GM21367 (cell line): ENCODE results near the gene RELT.

ENCODE experiments used
- ATAC-seq: cut with Tn5 transposase; IDR thresholded peaks from one replicate; pipeline ENCODE4 v1.9.1; 2021; ENCODE audit not compliant: unreplicated experiment

Gene RELT

DNA sequence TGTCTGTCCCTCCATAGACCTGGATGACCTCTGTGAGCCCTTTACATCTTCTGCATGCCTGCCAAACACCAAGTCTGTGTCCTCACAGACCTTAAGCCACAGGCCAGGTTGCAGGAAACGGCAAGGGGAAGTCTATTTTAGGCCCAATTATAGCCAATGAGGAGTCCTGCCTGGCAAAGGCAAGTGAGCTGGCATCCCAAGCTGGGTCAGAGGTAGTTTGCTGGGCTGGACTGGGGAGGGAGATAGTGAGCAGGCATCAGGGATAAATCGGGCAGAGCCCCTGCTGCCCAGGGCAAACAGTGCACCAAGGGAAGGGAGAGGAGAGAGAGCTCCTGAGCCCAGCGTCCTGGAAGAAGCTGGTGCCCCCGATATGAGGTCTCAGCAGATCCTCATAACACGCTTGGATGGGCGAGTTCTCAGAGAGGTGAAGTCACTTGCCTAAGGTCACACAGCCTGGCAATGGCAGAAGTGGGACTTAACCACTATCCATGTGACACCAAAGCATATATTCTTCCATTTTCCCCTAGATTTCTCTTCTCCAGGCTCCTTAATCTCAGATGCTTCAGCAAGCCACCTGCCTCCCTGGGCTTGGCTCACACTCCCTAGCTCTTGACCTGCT is 3.7 kb upstream of the RELT start:
- ATAC-seq, result no peak

DNA sequence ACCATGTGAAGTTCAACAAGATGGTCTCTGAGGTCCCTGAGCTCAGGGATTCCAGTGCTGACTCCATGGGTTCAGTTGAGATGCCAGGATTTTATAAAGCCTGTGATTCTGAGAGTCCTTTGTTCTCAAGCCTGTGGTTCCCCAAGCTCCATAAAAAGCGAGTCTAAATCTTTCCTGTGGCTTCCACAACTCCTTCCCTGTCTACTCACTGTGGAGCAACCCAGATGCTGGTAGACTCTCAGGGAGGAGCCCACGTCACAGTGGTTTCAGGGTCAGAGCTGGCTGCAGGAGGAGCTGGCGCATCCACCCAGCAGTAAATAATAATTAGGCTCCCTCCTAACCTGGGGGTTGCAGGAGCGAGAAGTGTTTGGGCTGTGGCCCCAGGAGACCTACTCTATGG is 2.0 kb upstream of the RELT start:
- no peak for ATAC-seq

DNA sequence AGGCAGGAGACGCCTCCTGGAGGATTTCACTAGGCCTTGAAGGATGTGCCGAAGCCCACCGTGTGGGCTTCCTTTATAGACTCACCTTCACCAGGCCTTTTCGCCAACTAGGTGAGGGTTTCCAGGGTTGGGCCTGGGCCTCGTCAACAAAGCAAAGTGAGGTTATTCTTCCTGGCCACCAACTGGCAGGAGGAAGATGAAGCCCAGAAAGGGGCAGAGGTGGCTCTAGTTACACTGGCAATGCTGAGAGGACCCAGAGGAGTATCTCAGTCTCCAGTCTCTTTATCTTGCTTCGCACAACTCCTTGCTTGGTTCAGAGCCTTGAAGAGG is 404 bp upstream of the RELT start:
- ATAC-seq, result no peak

DNA sequence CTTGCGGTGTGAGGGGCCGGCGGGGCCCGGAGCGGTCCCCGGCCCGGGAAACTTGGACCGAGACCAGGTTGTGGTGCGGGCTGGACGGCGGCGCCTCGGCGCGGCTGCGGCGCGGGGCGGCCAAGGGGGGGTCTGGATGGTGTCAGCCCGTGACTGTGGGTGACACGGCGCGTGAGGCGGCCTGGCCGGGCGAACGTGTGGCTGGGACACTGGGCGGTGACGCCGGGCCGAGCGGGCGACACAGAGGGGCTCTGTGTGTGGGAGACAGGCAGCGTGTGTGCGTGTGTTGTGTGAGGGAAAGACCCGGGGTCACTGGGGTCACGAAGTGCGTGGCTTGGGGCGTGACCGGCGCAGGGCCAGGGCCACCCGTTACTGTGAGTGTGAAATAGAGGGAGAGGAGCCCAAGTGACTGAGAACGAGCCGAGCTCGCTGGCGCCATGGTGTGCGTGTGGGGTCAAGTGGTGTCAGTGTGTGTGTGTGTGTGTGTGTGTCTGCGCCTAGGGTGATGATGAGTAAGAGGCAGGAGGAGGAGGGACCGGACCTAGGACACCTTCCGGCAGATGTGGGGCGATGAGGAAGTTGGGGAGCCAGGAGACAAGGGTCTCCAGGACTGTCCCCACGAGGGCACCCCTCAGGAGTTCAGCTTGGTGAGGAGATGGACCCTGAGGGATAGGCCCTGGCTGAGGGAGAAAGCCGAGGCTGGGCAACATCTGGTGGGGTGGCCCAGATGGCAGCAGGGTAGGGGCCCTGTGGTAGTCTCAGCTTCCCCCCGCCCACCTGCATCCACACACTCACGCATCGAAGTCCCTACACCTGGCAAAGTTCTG is 817 bp downstream of the RELT start:
- ATAC-seq, result no peak

DNA sequence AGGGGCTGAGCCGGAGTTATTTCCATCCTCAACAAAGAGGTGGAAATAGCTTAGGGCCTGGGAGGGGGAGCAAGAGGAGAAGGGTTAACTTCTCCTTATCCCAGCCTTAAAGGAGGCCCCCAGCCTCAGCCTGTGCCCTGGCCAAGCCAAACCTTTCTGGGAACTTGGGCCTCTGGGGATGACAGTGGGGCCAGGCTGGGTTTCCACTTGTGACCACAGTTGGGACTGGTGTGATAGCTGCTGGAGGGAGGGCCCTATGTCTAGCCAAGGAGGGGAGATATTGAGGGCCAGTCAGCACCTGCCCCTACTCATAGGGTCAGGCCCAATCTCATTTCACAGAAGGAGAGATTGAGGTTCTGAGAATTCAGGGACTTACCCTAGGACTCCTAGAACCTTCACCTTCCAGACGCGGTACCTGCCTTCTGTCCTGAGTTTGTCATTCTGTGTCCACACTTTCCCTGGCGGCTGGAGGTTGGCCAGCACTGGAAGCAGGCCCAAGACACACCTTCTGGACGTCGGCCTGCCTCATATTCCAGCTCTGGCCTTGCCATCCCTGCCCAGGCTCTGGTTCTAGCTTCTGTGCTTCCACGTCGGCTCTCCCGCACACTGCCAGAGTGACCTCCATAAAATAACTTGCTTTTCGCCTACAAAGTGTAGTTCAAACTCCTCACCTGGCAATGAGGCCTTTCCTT is 3.1 kb downstream of the RELT start:
- ATAC-seq, result no peak

DNA sequence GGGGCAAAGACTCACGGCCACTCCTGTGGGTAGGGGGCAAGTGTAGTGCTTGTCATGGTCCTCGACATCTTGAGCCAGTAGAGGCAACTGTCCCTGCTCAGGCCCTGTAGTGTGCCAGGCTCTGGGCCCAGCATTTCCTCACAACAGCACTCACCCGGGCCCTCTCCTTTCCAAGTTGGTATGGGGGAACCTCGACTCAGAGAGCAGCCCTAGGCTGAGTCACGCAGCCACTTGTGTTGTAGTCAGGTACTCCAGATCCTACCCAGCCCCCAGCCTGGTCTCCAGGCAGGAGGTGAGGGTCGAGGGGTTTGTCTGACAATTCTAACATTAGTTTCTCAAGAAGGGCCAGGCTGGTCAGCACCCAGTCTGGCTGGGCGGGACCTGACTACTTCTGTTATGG is 4.1 kb downstream of the RELT start:
- no peak for ATAC-seq

DNA sequence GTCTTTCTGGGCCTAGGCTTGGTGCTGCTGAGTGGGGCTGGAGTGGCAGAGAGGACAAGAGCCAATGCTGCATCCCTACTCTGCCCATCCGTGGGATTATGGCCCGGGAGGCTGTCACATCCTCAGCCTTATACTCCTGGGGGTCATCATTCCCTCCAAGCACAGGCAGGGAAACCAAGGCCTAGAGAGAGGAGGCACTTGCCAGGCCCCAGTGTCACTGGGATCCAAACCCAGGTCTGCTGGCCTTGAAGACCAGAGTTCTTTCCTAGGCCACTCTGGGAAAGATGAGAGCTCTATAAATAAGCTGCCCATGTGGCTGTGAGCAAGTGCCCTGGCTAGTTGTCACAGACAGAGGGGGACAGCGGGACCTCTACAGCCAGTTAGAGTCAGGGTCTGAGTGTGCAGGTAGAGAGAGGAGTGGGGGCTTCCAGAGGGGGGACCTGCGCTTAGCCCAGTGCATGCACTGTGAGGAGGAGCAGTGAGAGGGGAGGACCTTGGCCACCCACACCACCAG is 4.8 kb downstream of the RELT start:
- no peak for ATAC-seq

DNA sequence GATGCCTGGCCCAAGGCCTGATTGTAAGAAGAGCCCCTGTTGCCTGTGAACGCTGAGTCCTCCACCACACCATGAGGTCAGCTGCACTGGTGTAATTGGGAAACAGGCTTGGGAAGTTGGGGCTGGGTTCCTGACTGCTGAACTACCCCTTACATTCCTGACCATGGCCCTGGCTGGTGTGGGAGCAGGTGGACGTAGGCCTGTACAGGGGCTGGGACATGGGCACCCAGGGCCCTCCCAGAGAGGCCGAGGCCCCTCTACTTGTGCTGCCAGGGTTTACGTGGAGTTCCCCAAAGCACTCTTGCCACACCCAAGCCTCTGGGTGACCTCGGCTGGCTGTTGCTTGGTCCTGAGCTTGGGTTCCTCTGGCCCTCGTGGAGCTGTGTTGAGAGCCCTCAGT is 5.4 kb downstream of the RELT start:
- no peak for ATAC-seq

DNA sequence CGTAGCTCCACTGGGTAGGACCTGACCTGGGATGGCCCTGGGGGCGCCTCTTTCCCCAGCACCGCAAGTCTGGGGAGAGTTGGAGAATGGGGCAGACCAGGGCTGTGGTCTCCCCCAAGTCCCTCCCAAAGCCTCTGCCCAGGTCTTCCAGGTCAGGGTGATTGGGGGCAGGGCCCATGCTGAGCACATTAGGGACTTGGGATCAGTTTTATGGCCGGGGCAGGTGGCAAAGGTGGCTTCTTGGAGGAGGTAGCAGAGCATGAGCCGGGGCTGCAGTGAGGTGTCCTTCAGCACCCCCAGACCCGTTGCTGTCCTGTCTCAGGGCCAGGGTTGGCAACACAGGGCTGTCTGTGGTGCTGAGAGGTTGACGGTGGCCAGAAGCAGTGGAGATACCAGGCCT is 6.0 kb downstream of the RELT start:
- ATAC-seq, result no peak

DNA sequence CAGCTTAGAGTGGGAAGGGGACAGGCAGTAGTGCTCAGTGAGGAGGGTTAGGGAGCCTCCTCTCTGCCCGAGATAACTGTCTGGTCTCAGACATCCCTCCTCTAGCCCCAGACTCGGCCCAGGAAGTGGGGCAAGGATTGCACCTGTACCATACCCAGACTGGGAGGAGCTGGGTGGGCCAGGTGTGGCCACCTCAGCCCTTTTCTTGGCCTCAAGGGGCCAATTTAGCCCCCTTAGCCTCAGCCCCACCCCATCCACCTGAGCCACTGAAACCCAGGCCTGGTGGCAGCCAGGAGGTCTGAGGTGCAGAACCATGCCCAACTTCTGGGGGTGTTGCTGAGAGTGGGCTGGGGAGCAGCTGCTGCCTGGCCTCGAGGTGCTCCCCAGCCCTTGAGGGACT is 6.5 kb downstream of the RELT start:
- ATAC-seq, result no peak

DNA sequence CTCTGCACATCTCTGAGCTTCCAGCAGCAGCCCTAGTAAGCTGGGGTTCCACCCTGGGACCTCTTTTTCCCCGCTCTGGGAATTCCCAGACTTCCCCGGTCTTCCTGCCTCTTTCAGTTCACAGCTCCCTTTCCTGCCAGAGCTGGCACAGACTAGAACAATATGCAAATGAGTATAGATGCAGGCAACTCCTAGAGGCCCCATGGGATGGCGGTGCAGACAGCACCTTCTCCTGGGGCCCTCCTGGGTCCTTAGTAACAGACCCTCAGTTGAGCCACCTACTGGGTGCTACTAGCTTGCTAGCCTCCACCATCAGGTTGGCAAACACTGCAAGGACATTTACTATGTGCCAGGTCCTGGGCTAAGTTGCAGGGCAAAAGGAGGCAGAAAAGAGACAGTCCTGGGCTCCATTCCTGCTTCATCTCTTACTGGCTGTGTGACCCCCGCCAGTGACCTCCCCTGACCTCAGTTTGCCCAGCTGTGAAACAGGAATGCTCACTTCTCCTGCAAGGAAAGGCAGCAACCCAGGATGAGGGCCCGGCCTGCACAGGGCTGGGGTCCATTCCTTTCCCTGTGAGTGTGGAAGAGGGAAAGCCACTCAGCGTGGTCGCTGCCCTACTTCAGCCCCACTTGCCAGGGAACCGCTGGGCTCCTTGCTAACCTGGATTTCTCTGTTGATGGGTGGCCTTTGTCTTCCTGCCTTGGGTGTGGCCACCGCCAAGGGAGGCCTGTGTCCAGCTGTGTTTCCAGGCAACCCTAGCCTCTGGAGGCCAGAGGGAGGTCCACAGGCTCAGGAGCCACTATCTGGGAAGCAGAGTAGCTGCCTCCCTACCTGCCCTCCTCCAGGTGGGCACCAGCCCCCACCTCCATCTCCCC is 7.3 kb downstream of the RELT start:
- no peak for ATAC-seq

DNA sequence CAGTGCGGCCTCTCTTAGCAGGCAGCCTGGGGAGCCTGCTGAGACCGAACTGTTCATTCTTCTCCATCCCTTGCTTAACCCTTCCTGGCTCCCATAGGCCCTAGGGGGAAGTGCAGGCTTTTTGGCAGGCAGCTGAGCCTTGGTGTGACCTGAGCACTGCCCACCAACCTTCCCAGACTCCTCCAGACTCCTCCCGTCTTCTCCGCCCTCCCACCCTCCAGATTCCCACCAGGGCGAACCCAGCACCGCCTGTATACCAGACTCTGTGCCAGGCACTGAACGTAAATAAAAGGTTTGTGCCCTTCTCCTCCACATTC is 7.9 kb downstream of the RELT start:
- ATAC-seq, result no peak

DNA sequence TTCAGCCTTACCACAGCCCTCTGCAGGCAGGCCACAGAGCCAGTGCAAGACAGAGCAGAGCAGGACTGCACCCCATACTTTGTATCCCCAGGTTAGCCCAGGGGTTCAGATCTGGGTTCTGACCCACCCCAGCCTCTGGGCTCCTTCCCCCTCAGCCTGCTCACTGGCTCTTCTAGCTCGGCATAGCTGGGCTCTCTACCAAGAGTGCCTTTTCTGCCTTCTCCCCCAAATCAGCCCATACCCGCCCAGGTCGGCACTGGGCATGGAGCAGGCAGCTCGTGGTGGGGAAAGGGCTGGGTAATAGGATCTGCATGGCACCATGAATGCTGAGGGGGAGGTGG is 8.3 kb downstream of the RELT start:
- no peak for ATAC-seq

DNA sequence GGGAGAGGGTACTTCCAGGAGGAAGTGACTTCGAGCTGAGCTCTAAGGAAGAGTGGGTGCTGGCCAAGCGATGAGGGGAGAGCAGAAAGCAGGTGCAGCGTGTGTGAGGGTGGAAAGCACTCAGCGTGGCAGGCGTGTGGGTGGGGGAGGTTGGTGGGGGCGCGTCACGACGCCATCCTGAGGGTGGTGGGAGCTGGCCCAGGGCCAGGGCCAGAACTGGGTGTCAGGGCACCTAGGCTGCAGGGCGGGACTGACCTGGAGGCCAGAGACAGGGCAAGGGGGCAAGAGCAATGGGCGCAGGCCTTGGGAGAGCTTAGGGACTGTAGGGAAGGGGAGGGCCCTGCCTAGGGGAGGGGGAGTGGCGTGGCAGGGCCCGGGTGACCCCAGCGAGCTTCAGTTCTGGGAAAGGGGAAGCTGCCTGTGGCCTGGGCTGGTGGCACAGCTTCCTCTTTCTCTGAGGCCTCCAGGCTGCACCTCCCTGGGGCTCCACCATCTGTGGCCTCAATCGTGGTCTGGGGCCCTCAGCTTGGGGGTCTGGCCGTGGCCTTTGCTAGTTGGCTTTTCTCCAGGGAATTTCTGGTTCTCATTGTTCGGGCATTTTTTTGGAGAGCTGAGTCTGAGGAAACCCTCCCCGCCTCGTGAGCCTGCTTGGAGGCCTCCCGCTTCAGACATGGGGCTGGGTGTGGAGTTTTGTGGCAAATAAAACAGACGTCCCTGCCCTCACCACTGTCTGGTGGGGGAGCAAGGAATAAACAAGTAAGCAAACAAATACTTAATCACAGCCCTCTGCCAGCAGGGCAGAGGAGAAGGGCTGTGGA is 8.9 kb downstream of the RELT start:
- ATAC-seq, result no peak

DNA sequence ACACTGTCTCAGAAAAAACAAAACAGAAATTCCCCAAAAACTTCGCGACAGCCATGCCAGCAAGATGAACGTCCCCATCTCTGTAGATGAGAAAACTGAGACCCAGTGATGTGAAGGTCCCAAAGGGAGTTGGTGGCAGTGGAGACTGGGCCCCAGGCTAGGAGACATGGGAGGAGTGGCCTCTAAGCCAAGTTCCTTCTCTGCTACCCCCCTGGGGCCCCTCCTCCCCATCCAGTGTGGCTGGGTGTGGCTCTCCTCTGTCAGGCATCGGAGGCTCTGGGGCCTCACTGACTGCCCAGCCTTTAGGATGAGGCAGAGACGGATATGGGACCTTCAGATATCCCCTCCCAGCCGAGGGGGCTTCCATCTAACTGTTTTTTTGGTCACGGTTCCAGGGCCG is 9.8 kb downstream of the RELT start:
- no peak for ATAC-seq

DNA sequence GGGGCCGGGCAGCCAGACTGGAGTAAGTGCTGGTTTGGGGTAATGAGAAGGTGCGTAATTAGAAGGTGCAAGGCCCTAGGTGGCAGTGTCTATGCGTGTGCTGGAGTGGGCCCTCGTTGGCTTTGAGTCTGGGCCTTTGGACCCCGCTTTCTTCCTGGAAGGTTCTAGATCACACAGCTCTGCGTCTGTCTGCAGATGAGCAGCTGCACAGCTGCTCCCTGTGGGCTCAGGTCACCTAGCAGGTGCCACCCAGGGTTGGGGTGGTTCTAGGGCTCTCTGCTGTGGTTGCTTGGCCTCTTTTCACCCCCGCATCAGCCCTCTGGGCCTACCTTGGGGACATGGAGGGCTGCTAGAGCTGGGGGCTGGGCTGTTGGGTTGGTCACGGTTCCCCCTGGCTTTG is 10.3 kb downstream of the RELT start:
- no peak for ATAC-seq

DNA sequence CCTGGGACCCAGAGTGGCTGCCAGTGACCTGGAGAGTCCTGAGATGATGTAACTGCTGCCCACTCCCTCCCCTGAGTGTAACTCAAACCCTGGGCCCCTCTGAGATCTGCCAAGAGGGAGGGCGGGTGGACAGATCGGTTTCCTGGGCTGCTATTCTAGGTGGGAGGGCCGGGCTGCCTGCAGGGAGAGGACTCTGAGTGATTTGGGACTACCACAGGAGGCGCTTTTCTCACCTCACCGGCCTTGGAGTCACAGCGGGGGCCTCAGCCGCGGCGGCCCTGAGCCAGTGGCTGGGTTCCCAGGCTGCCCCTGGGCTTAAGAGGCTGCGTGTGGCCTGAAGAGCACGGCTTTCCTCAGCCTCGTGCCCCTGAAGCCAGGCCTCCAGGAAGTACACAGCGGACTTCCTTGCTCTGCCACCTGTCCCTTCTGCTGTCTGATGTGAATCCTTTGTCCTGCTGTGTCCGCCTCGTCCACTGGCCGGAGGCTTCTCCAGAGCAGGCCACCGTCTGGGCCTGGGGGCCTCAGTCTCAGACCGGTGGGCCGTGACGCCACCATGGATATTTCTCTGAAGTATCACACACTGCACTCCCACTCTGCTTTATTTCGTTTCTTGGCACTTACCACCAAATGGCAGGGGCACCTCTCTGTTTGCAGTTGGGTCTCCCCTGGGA is 11.5 kb downstream of the RELT start:
- ATAC-seq, result no peak

DNA sequence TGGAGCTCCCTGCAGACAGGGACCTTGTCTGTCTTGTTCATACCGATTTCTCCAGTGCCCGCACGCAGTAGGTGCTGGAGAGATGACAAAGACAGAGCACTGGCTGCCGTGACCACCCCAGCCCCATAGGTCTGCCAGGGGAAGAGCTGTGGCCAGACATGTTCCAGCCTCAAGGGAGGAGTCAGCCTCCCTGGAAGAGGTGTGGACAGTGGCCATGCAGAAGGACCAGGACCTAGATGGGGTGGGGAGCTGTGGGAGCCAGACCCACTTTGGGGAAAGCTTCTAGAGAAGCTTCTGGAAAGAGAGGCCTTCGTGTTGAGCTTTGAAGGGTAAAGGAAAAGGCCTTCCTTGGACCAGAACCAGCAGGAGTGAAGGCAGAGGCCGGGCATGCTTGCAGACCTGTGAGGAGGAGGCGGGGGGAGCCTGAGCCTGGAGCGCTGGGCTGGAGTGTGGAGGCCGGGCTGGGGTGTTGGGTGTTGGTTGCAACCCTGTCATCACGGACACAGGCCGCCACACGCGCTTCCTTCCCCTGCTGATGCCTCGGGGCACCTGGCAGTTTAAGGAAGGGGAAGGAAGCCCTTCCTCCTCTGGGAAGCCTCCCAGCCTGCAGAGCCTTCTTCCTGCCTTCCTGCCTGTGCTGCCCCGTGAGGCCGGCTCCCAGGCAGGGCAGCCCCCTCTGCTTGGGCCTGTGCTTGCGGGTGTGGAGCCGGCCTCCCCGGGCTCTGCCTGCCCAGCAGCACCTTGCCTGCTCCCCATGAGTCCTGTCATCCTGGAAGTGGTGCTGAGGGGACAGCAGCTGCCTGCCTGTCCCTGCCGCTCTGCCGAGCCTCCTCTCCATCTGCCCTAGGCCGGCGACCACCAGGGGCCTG is 12.3 kb downstream of the RELT start:
- ATAC-seq, result no peak

DNA sequence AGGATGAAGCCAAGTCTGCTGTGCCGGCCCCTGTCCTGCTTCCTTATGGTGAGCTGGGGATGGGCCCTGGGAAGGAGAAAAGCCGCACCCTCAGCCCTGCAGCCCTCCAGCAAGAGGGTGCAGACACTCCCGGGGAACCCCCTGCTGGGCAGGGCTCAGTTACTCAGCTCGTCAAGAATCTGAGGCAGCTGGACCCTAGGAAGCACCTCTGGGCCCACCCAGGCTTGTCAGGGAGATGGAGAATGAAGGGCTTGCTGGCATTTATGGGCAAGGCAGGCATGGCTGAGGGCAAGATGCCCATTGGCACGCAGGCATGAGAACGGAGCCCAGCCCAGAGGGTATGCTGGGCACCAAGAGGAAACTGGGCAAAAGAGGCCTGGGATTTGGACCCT is 12.9 kb downstream of the RELT start:
- ATAC-seq, result no peak
